Measurements from ENCODE around the gene C2CD2.

Gene C2CD2

DNA sequence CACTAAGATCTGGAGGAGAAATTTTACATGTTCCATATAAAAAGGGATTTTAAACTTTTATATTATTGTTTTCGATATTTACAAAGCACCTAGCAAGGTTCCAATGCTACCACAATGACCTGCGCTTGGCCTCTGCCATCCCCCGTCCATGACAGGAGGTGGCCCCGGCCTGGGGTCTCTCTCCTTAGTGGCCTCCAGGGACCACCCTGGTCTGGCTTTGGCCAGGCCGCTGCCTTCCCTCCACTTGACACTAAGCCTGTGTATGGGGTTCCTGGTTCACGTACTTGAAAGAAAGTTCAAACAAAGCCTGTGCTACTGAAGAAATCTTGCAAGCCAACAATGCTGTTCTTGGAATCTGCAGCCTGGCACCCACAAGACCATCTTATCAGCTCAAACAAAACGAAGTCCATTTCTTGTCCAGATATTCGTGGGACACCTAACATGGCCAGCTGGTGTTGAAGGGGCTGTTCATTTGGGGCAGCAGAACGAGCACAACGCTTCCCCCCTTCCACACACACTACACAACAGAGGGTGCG, 87.5 kb downstream of the C2CD2 start:
- no peaks in the 10 kb centered on the region for H3K36me3 ChIP-seq (ENCODE audit: insufficient read depth, low read length)
- H3K4me3 ChIP-seq (ENCODE audit: low read length) = no peak overlapping the region
- H3K9me3 ChIP-seq (replicated peaks; ENCODE audit: low read length) = no peaks in the 10 kb centered on the region
- H3K9ac ChIP-seq (ENCODE audit: low read depth, low read length) = no peak overlapping the region
- no peaks in the 10 kb centered on the region for H3K27me3 ChIP-seq (ENCODE audit: control insufficient read depth, insufficient read depth, low read length)
- H3K4me2 ChIP-seq (ENCODE audit: low read length) = no peak overlapping the region
- H3K4me1 ChIP-seq (ENCODE audit: control insufficient read depth, insufficient read depth, low read length) = peaks cover 13% of the 10 kb centered on the region

DNA sequence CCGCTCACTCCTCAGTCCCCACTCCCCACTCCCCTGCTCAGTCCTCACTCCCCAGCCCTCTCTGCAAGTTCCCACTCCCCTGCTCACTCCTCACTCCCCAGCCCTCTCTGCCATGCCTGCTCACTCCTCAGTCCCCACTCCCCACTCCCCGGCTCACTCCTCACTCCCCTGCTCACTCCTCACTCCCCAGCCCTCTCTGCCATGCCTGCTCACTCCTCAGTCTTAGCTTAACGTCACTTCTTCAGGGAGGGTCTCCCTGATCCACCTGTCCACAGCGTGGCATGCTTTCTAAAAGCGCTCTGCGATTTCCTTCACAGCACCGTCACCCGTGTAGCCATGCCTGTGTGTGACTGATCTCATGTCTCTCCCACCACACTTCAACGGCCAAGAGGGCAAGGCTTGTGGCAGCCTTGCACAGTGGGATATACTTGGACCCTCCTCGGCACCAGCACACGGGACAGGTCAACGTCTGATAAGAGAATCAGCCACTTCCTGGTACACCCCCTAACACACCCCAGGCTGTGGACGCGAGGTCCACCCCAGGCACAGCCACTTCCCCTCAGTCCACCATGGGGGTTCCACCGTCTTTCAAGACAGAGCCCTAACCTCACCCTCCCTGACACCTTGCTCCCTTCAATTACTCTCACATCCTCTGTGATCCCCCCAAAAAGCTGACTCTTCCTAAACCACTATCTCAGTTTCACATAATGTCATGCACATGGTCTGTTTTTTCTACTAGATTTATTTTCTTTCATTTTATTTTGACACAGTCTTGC, 88.6 kb downstream of the C2CD2 start:
- H3K9ac ChIP-seq (ENCODE audit: low read depth, low read length) = no peak overlapping the region
- H3K36me3 ChIP-seq (ENCODE audit: insufficient read depth, low read length) = no peaks in the 10 kb centered on the region
- no peaks in the 10 kb centered on the region for H3K27me3 ChIP-seq (ENCODE audit: control insufficient read depth, insufficient read depth, low read length)
- H3K4me1 ChIP-seq (ENCODE audit: control insufficient read depth, insufficient read depth, low read length) = peaks cover 13% of the 10 kb centered on the region
- H3K4me2 ChIP-seq (ENCODE audit: low read length) = no peak overlapping the region
- H3K4me3 ChIP-seq (ENCODE audit: low read length) = no peak overlapping the region
- H3K9me3 ChIP-seq (replicated peaks; ENCODE audit: low read length) = no peaks in the 10 kb centered on the region

DNA sequence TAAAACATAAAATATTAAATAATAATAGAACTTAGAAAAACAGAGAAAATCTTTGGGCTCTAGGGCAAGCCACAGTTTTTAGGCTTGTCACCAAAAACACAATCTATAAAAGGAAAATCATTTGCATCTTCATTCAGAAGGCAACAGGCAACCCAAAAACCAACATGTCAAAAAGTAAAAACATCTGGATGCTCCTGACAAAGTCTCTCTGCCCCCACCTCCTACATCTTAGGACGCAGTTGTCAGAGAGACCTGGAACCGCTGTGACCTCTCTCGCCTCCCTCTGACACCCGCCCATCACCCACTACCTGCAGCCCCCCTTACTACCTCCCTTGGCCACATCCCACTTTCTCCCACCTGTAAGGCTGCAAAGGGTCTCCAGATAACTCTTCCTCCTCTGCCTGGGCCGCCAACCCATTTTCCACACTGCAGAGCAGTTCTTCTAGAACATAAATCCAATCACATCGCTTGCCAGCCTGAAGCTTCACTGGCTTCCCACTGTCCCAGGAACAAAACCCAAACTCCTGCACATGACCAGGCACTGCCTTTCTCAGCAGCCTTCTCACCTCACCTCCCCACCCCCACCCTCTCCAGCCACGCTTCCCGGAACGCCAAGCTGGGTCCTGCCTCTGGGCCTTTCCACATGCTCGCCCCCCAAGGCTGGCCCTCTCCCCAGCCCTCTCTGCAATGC, 89.4 kb downstream of the C2CD2 start:
- Histone ChIP-seq H3K4me3 (ENCODE audit: low read length) (no peak overlapping the region), H3K36me3 (ENCODE audit: insufficient read depth, low read length) (peaks cover under 1% of the 10 kb centered on the region), H3K27me3 (ENCODE audit: control insufficient read depth, insufficient read depth, low read length) (no peaks in the 10 kb centered on the region), H3K9me3 (replicated peaks; ENCODE audit: low read length) (no peaks in the 10 kb centered on the region), H3K4me2 (ENCODE audit: low read length) (no peak overlapping the region), H3K4me1 (ENCODE audit: control insufficient read depth, insufficient read depth, low read length) (peaks cover 13% of the 10 kb centered on the region), H3K9ac (ENCODE audit: low read depth, low read length) (no peak overlapping the region)

DNA sequence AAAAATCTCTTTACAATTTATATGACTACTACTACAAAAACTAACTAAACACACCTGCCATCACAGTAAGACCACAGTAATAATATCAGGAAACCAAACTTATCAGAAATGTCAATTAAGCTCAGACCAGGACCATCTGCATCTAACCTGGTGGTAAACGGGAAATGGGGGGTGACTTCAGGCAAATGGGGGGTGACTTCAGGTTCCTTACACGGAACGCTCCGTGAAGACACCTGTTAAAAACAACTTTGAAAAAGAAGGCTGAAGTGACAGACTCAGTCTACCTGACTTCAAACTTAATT, 90.4 kb downstream of the C2CD2 start:
- Histone ChIP-seq H3K9ac (ENCODE audit: low read depth, low read length) (no peak overlapping the region), H3K4me1 (ENCODE audit: control insufficient read depth, insufficient read depth, low read length) (peaks cover 13% of the 10 kb centered on the region), H3K27me3 (ENCODE audit: control insufficient read depth, insufficient read depth, low read length) (no peaks in the 10 kb centered on the region)

DNA sequence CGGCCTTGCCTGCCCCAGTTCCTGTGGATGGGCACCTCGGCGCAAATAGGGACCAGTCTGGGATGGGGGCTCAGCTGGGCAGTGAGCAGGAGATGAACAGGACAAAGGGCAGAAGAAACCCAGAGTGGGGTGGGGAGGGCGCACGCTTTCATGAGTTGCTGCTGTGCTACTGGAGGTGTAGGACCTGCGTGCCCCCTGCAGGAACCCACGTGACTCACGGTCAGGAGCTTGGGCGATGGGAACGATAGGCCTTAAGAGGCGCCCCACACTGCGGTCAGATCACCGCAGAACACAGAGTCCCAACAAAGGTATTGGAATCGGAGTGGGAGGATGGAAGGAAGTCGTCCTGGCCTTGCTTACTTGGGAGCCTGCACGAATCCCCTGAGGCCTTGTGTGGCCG, 91.8 kb downstream of the C2CD2 start:
- no peak overlapping the region for H3K4me3 ChIP-seq (ENCODE audit: low read length)
- H3K9me3 ChIP-seq (replicated peaks; ENCODE audit: low read length) = no peaks in the 10 kb centered on the region
- H3K36me3 ChIP-seq (ENCODE audit: insufficient read depth, low read length) = peaks cover 16% of the 10 kb centered on the region
- no peak overlapping the region for H3K9ac ChIP-seq (ENCODE audit: low read depth, low read length)
- H3K4me2 ChIP-seq (ENCODE audit: low read length) = no peak overlapping the region
- peaks cover 13% of the 10 kb centered on the region for H3K4me1 ChIP-seq (ENCODE audit: control insufficient read depth, insufficient read depth, low read length)
- no peaks in the 10 kb centered on the region for H3K27me3 ChIP-seq (ENCODE audit: control insufficient read depth, insufficient read depth, low read length)

More for the DNA sequence above, 90.4 kb downstream of the C2CD2 start:
- Histone ChIP-seq H3K36me3 (ENCODE audit: insufficient read depth, low read length) (peaks cover 8% of the 10 kb centered on the region), H3K9me3 (replicated peaks; ENCODE audit: low read length) (no peaks in the 10 kb centered on the region), H3K4me3 (ENCODE audit: low read length) (no peak overlapping the region), H3K4me2 (ENCODE audit: low read length) (peak overlapping the region; percentile 28)

DNA sequence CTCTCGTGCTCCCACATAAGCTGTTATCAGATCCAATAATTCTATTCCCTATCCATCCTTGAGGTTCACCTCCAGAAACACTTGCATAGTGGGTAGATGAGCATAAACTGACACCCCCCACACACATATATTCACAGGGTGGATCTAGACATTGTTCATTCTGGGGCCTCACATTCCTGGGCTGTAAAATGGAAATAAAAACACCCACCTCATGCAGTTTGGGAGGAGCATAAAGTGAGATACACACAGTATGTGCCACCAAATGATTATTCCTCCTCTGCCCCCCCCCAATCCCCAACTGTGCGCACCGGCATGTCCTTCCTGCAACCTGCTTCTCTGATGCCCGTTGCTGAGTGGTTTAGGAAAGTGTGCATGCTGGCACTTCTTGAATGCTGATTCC, 92.6 kb downstream of the C2CD2 start:
- H3K27me3 ChIP-seq (ENCODE audit: control insufficient read depth, insufficient read depth, low read length) = no peaks in the 10 kb centered on the region
- no peak overlapping the region for H3K4me2 ChIP-seq (ENCODE audit: low read length)

DNA sequence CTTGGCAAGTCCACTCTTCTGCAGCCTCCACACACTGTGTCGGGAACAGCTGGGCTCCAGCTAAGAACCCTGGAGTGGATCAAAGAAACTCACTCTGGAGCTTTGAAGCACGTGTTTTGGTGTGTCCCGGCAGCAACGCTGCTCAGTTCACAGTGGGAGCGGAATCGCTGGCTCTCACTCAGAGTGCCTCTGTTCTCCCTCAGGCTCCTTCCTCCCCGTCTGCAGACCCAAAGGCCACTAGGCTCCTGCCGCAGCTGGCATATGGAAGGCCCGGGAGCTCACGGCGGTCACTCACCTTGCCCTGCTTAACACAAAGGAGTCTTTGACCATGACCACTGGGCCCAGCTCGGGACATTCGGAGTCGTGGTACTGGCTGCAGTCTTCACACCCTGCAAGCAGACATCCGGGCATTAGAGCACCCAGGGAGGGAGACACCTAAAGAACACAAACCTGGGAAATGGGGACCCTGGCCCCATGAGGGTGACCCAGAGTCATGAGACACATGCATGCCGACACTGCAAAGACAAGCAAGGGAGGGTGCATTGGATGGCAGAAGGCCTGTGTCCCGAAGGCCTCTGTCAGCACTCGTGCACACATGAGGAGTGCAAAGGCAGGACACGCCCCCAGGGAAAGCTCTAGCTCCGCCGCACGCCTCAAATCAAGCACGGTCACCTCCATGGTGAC, 94.4 kb downstream of the C2CD2 start:
- no peak overlapping the region for H3K4me2 ChIP-seq (ENCODE audit: low read length)
- no peak overlapping the region for H3K9ac ChIP-seq (ENCODE audit: low read depth, low read length)

More for the DNA sequence above, 92.6 kb downstream of the C2CD2 start:
- H3K9me3 ChIP-seq (replicated peaks; ENCODE audit: low read length) = no peaks in the 10 kb centered on the region
- no peak overlapping the region for H3K4me3 ChIP-seq (ENCODE audit: low read length)
- peaks cover 23% of the 10 kb centered on the region for H3K36me3 ChIP-seq (ENCODE audit: insufficient read depth, low read length)
- peaks cover 13% of the 10 kb centered on the region for H3K4me1 ChIP-seq (ENCODE audit: control insufficient read depth, insufficient read depth, low read length)
- H3K9ac ChIP-seq (ENCODE audit: low read depth, low read length) = no peak overlapping the region

DNA sequence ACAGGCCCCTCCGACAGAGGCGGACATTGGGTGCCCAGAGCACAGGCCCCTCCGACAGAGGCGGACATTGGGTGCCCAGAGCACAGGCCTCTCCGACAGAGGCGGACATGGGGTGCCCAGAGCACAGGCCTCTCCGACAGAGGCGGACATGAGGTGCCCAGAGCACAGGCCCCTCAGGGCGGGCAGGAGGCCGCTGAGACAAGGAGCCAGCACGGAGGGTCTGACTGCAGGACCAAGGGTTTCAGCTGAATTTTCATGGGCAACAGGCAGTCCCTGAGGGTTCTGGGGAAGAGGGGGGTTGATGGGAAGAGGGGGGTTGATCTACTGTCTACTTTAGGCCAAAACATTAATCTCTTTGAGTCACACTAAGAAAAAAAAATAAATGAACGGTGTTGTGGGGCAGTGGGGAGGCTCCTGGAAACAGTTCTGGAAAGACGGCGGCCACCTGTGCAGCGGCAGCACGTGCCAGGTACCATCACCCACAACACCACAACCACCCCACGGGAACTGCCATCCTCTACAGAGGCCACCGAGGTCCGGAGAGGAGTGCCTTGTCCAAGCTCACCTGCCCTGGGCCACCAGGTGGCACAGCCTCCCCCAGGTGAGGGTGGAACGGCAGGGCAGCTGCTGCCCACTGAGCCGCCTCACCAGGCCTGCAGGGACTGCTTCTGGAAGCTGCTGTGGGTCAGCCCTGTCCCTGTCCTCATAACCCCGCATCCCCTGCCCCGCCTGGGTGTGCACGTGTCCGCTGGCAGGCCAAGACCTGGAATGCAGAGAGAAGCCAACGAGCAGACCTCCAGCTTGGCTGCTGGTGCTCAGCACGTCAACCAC, 95.1 kb downstream of the C2CD2 start:
- Histone ChIP-seq H3K9ac (ENCODE audit: low read depth, low read length) (no peak overlapping the region), H3K4me3 (ENCODE audit: low read length) (no peak overlapping the region), H3K36me3 (ENCODE audit: insufficient read depth, low read length) (peaks cover 36% of the 10 kb centered on the region), H3K9me3 (replicated peaks; ENCODE audit: low read length) (no peaks in the 10 kb centered on the region), H3K4me2 (ENCODE audit: low read length) (no peak overlapping the region), H3K4me1 (ENCODE audit: control insufficient read depth, insufficient read depth, low read length) (peaks cover 13% of the 10 kb centered on the region), H3K27me3 (ENCODE audit: control insufficient read depth, insufficient read depth, low read length) (no peaks in the 10 kb centered on the region)

More for the DNA sequence above, 94.4 kb downstream of the C2CD2 start:
- Histone ChIP-seq H3K27me3 (ENCODE audit: control insufficient read depth, insufficient read depth, low read length) (no peaks in the 10 kb centered on the region), H3K36me3 (ENCODE audit: insufficient read depth, low read length) (peaks cover 28% of the 10 kb centered on the region), H3K4me3 (ENCODE audit: low read length) (no peak overlapping the region), H3K9me3 (replicated peaks; ENCODE audit: low read length) (no peaks in the 10 kb centered on the region), H3K4me1 (ENCODE audit: control insufficient read depth, insufficient read depth, low read length) (peaks cover 13% of the 10 kb centered on the region)

DNA sequence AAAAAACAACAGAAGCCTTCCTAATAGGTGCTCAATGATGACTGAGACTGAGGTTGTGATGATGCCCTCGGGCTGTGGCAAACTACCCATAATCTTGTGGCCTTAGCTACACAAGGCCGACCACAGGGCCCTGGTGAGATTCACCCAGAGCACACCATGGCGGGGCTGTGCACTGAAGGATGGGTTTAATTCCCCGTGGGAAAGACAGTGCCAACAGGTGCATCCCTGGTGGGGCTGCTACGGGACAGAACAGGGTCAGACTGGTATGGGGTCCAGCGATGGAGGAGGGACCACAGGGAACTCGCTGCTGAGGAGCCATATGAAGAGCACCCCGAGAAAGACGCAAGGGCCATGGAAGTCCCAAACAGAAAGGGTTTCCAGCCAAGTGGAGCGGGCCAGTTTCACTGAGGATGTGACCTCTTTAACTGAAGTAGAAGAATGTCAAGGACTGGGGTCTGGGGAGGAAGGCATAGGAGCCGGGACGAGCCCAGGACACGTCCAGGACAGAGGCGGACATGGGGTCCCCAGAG, 96.0 kb downstream of the C2CD2 start:
- peaks cover 39% of the 10 kb centered on the region for H3K36me3 ChIP-seq (ENCODE audit: insufficient read depth, low read length)

DNA sequence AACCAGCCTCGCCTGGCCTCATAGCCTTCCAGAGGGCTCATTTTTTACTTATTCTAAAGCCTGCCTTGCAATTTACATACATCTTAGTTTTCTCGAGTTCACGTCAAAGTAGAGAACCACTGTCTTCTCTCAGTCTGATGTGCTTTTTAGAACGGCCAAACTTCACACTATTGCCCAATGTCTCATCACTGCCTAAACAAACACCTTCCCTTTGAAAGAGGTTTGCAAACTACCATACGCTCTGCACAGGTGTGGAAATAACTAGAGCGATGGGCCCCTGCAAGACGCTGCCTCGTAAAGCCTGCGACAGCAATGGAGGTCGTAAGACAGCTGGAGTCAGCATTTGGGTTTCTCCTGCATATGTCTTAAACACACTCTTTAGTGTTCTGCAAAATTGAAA, 97.2 kb downstream of the C2CD2 start:
- Histone ChIP-seq H3K4me3 (ENCODE audit: low read length) (no peak overlapping the region), H3K9ac (ENCODE audit: low read depth, low read length) (no peak overlapping the region), H3K4me2 (ENCODE audit: low read length) (no peak overlapping the region), H3K36me3 (ENCODE audit: insufficient read depth, low read length) (peaks cover 44% of the 10 kb centered on the region), H3K4me1 (ENCODE audit: control insufficient read depth, insufficient read depth, low read length) (no peaks in the 10 kb centered on the region), H3K27me3 (ENCODE audit: control insufficient read depth, insufficient read depth, low read length) (no peaks in the 10 kb centered on the region), H3K9me3 (replicated peaks; ENCODE audit: low read length) (no peaks in the 10 kb centered on the region)

More for the DNA sequence above, 96.0 kb downstream of the C2CD2 start:
- Histone ChIP-seq H3K27me3 (ENCODE audit: control insufficient read depth, insufficient read depth, low read length) (no peaks in the 10 kb centered on the region), H3K4me2 (ENCODE audit: low read length) (no peak overlapping the region), H3K4me3 (ENCODE audit: low read length) (no peak overlapping the region), H3K4me1 (ENCODE audit: control insufficient read depth, insufficient read depth, low read length) (peaks cover 5% of the 10 kb centered on the region), H3K9ac (ENCODE audit: low read depth, low read length) (no peak overlapping the region), H3K9me3 (replicated peaks; ENCODE audit: low read length) (no peaks in the 10 kb centered on the region)
